Dermis blood vessel endothelial cell (primary cell): Measurements from ENCODE around the gene CD207. TPM values are rescaled to one million over a fixed set of nuclear protein-coding genes. Genes with fewer than 3 reads are reported as not detected.
"Not testable (repeated sequence)": the region's sequence is repeated elsewhere in the genome, so short reads cannot be mapped to it uniquely, and the experiment has no call there.

Experiments
- DNase-seq: peaks from one replicate; pipeline ENCODE4 v3.0.0; 2010
- total RNA-seq: library from RNA; depleted of rRNA; stranded (reverse); fragments of >200 nt; gene quantifications from 2 replicates; pipeline ENCODE4 v1.2.3, GENCODE V29; 2014

Gene CD207
- total RNA-seq, 1 donor from 2014 or later, result not detected

DNA sequence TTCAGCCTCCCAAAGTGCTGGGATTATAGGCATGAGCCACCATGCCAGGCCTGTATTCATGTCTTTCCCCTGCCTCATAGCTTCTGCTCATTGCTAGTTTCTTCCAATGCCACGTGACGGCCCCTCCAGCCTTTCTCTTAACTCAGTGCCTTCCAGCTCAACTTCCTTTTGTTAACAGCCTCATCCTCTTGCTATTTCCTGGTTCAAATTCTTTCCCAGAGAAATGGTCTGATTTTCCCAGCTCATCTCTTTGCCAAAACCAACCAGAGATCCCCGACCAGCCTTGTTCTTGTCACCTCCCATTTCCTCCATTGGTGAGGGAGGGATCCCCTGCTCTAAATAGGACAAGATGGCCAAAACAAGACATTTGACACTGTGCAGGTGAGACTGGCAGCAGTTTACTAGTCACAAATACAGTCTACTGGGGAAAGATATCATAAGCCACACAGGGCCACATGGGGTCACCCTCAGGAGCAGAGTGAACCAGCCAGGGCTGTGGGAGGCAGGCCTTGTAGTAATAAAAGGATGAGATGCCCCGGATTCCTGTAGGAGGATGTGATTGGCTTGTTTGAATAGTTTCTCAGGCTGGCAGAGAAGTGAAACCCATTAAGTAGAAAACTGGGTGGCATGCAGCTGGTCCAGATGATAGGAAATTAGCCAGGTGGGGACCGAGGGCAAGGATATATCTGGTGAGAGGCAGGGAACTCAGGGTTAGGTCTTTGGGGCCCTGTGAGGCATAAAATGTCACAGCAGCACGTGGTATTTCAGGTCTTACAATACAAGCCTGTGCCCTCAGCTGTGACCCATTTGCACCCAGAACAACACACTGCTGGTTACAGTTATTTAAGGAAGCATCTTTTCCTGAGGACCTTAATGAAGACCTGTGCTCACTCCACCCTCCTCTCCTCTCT lies 6.4 kb downstream of the CD207 start:
- DNase-seq, result peak; percentile 95

DNA sequence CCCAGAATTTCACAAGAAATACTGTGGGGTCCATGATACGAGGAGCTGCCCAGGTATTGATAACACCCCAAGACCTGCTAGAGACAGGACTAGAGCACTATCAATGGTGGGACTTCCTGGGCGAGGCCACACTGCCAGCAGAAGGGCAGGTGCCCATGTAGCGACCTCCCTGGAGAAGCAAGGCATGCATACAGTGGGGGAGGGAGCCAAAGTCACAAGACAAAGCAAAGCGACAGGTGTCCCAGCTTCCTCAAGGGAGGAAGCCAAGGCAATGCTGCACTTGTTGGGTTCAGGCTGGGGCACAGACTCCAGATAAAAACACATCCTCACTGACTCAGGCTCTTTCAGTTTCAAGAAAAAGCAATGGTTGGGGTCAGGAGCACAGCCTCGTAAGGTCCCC lies 7.5 kb downstream of the CD207 start:
- DNase-seq, result peak; percentile 32

DNA sequence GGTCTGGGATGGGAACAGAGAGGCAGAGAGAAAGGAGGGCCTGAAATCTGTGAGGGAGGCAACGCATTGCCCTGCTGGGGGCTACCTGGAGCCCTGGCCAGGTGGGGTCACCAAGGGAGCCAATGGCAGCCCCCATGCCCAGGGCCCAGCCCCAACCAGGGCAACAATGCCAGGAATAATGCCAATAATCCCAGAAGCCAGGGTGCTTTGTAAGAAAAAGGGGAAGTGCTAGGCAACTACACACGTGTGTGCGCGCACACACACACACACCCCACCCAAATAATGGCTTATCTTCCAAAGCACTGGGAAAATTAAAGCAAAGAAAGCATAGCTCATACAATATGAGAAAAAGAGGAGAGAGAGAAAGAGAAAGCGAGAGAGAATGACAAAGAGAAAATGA lies 8.2 kb downstream of the CD207 start:
- no peak for DNase-seq

DNA sequence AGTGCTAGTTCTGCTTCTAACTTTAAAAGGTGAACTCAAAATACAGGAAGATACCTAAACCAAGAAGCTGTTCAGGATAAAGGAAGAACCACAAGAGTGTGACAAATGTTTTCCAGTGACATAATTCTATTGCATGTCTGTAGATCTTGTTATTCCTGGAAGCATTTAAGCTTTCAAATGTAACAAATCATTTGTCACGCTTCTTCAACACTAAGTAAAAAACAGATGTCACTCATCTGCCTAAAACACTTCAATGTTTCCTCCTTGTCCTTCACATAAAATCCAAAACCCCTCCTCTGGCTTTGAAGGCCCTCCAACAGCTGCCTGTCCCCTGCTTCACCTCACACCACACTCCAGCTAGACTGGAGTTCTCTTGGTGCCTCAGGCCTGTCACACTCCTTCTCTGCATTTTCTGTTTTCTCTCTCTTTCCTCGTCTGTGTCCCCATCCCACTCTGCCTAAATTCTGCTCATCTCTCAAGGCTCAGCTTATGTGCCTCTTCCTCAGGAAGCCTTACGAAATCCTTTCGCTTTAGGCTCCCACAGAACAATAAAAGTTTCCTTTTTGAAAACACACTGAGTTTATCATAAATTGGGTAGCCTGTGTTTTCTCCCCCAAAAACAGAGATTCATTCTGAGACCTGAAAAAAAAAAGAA lies 8.8 kb downstream of the CD207 start:
- peak; percentile 15 for DNase-seq

DNA sequence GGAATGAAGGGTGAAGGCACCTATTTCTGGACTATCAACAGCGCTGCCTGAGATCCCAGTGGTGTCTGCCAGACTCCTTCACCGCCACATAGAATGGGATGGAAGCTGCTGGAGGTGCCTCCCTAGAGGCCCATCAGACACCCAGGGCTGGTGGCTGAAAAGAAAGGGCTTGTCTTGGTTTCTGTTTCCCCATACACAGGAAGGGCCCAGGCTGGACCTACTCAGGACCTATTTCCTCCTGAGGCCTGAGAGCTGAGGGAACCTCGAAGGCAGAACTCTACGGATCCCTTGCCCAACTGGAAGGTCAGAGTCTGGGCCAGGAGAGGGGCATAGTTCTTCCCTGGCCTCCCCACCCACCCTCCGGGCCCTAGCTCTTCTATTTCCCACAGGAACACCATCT lies 12.4 kb downstream of the CD207 start:
- DNase-seq, result no peak

DNA sequence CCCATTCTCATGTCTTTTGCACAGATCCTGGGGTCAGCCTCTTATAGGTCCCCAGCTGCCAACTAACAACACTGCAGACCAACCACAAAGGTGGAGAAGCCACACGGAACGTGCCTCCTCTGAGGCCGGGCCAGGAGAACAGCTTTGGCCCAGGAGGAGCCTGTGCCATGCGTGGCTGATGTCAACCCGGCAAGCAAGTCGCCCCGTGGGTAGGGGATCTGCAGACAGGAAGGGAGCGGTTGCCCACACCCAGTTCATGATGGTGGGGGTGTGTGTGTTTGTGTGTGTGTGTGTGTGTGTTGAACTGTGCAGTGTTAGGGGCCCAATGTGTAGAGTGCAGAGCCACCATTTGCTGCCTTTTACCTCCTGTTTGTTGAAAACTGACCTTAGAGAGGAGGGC lies 12.8 kb downstream of the CD207 start:
- no peak for DNase-seq

DNA sequence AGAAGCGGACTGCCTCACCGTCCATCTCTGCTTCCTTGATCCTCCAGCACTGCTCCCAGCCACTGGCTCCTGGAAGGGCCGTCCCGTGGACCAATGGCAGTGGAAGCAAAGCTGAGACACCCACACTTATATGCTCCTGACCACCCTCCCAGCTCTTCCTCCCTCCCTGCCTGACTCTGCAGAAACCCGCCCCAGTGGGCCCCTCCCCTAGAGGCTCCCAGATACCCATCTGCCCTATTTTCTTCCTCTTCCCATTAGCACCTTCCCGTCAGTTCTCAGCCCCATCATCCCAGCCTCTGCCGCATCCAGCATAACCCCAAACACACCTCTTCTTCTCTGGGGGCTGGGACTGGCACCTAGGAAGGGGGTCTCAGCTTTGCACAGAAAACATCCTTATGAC lies 15.1 kb downstream of the CD207 start, which contains the start of gene CLEC4F:
Gene CLEC4F (minus strand): TSS at position 101 of the 400 bp plus-strand sequence. CDS start 76 bp downstream, at position 25.
- DNase-seq, result no peak

DNA sequence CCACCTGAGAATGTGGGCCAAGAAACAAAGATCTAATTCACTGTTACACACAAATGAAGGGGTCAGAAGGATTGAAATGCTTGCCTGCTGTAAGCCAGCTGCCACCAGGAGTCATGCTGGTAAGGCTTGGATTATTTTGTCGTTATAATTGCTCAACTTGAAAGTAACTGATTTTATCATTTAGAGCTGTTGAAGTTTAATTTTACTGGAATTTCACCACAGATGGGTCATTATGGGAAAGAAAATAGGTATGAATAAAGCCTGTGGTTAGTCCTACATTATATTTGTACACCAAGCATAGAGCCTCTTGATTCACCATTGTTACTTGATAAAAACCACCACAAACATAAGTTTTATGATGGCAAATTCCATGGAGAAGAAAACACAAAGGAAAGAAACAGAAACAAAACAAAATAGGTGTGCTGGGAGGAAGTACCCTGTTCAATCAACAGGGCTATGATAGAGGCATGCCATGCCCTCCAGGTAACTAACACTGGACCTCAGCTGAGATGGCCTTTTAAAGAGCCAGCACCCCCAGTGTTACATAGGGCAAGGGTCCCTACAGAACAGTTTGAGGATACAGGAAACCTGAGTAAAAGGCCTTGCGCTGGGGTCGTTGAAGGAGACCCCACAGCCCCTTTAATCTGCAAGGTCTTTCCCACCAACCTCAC lies 18.2 kb downstream of the CD207 start:
- DNase-seq, result no peak

GRCh38 chr2:70816726-70817125 lies 18.9 kb downstream of the CD207 start:
- no peak for DNase-seq

DNA sequence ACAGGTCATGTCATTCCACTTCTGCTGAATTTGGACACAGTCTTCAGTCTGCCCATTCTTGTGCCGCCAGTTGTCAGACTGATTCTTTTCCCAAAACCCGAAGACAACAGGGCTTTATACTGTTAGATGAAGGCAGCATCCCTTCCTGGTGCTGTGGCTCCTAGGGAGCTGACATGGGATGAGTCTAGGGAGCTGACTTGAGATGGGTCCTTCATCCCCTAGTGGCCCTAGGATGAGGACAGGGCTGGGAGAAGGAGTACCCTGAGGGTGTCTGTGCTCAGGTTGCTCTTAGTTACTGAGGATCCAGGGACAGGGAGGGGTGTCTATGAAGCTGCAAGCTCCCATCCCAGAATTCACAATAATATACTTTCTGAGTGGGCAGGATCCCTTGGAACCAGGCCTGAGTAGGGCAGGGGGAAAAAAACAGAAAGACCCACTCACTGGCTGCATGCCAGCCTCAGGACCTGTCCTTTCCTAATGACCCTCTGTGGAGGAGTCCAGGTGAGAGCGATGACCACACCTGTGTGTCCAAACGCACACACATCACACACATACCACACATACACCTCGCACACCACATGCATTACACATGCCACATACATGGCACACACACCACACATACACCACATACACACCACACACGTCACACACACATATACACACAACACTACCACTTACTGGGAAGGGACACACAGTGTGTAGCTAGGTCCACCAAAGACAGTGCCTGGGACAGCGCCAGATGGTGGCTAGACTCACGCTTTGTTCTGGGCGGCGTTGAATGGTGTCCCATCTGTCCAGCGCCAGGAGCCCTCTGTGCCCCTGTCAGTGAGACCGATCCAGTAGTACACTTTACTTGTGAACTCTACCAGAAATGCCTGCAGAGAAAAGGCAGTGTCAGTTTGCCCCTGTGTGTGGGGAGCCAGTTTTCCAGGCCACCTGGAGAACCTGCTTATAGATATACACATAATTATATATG lies 26.3 kb downstream of the CD207 start:
- DNase-seq, result no peak

GRCh38 chr2:70807828-70808118 lies 27.8 kb downstream of the CD207 start:
- DNase-seq, result no peak

- no peak for DNase-seq
Observed at GRCh38 chr2:70807102-70807827, 28.4 kb downstream of the CD207 start.

GRCh38 chr2:70806620-70807019 lies 29.0 kb downstream of the CD207 start:
- DNase-seq, result no peak

- no peak for DNase-seq
Observed at GRCh38 chr2:70806013-70806412, 29.6 kb downstream of the CD207 start.

GRCh38 chr2:70801607-70802263 lies 33.9 kb downstream of the CD207 start:
- no peak for DNase-seq

DNA sequence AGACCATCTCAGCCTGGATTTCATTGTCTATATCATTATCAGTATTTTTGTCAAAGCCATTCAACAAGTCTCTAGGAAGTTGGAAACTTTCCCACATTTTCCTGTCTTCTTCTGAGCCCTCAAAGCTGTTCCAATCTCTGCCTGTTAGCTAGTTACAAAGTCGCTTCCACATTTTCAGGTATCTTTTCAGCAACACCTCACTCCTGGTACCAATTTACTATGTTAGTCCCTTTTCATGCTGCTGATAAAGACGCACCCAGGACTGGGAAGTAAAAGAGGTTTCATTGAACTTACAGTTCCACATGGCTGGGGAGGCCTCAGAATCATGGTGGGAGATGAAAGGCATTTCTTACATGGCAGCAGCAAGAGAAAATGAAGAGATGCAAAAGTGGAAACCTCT lies 35.9 kb downstream of the CD207 start:
- DNase-seq, result no peak

- DNase-seq, result not testable (repeated sequence)
Observed at GRCh38 chr2:70797996-70798395, 37.6 kb downstream of the CD207 start.

DNA sequence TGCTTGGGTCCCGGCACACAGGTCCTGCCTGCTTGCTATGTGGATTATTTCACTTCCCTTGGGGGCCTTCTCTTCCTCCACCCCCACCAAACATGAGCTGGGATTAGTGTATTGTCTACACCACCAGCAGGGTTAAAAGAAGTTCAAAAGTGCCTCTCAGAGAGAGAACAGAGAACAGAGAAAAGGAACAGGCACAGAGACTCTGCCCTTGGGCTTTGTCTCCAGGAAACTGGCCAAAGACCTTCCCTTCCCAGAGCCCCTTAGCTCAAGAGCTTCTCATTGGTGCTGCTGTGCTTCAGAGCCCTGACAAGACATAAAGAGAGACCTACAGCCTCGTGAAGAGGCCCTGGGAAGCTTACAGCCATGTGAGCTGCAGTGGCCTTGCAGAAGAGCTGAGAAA lies 38.1 kb downstream of the CD207 start:
- DNase-seq, result no peak

DNA sequence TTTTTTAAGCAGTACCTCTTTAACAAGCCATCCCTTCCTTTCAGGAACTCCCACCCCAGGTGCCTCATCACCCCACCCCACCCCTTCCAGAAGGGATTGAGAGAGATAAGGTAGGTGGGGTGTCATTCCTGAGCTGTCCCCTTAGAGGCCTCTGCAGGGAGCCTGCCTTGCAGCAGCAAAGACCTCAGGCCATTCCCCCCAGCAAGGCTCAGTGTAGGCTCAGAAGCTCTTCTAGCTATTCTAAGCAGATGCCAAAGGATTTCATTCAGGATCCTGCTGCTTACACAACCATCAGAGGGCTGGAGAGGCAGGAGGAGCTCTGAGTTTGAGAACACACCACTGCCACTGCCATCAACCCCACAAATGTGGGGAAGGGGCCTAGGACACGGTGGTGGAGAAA lies 39.4 kb downstream of the CD207 start:
- no peak for DNase-seq

DNA sequence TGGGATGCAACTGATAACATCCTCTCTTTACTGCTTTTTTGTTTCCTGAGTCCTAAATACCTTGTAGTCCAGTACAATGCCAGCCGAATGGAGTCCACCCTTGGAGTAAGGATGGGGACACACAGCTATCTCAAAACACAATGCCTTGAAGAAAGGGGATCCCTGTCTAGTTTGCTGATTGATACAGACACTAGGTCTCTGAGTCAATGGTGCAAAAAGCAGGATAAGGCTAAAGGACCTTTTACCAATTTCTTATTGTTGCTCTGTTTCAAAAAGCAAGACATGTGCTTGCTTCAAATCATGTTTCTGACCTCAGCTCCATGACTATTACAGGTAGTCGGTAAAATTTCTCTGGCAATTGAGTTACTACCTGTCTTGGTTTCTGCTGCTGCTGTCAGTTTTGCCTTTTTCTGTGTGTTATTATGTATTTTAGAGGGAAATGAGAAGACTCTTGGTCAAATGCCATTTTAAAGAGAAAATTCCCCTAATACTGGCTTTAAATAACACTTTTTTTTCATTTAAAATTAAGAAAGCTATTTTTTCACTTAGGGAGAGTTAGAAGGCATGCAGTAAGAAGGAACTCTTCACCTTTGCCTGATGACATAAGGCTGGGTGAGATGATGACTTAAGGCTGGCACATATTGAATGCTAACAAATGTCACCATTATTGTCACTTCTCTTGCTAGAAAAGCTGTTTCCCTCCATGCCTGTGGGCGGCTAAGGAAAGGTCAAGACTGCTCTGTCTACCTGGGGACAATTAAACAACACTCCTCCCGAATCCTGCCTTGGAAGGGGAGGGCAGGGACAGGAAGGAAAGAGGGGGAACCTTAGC lies 40.2 kb downstream of the CD207 start:
- no peak for DNase-seq
